NCI-H345 treated with DMSO at 0.1 percent for 48 hours (cell line): ENCODE data around the gene GLB1L3.
"Not testable (repeated sequence)": the region's sequence is repeated elsewhere in the genome, so short reads cannot be mapped to it uniquely, and the experiment has no call there.

Experiments
- DNase-seq: peaks from one replicate; lab custom pipeline; 2025; ENCODE audit not compliant: unreplicated experiment; lab: John Stamatoyannopoulos, UW

The GLB1L3 gene

DNA sequence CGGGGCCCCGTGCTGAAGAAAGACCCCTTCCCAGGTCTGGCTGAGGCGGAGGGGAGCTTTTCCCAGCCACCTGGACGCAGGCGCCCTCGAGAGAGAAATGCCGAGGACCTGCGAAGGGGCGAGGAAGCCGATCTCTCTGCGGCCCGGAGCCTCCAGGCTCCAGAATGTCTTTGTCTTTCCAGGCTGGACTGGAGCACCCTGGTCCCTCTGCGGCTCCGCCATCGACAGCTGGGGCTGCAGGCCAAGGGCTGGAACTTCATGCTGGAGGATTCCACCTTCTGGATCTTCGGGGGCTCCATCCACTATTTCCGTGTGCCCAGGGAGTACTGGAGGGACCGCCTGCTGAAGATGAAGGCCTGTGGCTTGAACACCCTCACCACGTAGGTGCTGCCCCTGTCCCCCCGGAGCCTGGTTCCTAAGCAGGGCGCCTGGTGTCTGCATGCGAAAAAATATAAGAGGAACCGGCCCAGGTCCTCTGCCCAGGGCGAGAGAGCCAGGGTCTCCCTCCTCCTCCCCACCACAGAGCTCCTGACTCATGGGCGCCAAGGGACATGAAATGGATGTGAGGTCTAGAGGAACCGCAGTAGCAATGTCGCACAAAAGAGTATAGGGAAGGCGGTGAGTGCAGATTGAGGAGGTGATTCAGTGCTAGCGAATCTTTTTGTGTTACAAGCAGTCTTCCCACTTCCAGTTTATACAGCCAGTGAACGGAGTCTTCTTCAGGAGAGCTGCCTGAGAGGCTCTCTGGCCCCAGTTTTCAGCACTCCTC lies 66.6 kb downstream of the GLB1L3 start:
- DNase-seq = no peak

DNA sequence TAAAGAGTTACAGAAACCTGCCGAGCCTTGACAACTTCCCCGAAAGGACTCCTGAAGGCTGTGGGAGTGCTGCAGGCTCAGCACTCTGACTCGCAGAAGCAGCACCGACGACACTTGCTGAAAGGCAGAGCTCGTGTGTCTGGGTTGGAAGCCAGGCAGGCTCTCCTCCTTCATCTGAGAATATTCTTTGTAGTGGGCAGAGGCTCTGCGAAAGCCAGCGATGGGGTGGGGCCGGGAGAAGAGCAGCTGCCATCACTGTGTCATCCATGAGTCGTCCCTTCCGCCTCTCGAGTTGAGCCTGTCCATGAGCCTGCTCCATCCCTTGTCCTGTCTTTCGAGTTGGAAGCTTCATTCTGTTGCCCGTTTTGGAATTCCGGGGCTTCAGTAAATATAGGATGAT lies 67.5 kb downstream of the GLB1L3 start:
- DNase-seq = no peak

DNA sequence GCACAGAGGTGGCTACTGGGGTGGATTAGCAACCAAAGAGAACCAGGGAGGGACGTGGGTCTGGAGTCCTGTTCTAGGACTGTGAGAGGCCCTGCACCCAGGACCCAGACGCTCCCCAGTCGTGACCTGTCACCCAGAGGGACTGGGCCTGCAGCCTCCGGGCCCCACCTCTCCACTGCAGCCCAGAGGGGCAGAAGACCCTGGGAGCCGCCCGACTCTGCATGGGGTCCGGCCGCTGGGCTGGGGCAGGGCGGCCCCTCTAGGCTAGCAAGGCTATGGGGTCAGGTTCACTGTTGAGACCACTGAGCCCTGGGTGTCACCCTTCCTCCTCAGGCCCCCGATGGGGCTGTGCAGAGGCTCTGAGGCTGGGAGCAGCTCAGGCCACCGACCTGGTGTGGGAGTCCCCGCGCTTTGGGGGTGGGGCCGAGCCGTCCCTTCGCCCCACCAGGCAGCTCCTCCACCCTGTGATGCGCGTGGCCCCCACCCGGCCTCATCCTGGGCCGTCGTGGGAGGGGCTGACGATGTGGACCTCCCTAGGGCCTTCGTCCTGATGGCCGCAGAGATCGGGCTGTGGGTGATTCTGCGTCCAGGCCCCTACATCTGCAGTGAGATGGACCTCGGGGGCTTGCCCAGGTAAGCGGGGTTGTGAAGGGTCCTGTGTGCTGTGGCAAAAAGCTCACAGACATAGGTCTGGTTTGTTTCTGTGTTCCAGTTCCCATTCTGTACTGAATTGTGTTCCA lies 68.5 kb downstream of the GLB1L3 start:
- not testable (repeated sequence) for DNase-seq

DNA sequence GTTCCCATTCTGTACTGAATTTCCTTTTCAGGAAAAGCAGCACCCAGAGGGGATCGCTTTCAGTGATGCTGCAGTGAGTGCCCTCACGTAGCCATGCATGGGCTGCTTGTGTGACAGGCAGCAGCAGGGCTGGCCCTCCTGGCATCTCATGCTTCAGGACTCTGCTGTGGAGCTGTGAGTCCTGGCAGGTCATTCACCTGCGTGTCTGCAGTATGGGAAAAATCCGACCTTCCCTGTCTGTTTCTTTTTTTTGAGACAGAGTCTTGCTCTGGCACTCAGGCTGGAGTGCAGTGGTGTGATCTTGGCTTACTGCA lies 69.0 kb downstream of the GLB1L3 start:
- DNase-seq = no peak

DNA sequence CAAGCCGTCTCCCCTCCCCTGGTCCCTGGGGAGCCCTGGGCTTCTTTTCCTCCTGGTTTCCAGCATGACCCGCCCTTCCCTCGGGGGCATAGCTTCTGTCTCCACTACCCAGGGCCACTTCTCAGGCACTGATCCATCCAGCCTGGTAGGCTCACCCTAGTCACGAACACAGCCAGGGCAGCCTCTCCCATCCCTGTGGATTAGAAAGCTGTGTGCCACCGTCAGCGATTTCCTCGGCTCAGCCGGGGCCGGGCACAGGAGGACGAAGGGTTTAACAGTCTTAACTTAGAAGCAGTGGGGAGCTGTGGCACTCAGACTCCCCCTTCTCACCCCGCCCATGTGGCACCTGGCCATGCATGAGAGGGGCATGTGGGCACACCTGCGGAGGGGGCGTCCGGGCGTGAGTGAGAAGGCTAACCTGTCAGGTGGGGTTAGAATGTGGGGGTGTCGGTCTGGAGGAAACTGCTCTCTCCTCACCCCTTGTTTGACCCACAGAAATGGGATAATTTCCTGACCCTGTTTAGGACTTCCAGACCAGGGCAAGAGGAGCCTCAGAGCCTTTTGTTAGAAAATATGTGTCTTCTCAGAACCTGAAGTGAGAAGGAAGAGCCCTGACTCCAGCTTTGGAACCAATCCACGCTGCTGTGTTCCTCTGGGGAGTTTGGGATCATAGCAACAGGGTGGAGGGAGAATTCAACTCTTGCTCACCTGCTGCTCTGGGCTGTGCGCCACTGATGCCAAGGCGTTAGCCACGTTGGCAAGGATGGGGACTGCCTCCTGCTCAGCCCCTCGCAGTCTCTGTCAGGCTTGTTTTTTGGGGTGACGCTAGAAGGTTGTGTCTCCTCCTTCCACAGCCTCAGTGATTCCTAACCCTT lies 70.2 kb downstream of the GLB1L3 start:
- DNase-seq = no peak

DNA sequence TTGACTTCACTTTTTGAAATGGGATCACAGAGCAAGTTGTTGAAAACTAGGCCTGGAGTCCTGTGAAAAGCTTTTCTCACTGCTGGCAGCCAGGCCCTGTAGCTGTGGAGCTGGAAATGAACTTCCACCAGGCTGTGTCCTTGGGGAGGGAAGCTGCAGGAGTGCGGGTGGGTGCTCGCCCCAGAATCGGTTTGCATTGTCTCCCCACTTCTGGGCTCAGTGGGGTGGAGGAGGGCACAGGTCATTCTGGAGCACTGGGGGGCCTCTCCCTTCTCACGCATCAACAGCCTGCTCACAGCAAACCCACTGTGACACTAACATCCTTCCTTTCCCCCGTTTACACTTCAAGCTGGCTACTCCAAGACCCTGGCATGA lies 70.8 kb downstream of the GLB1L3 start:
- no peak for DNase-seq

DNA sequence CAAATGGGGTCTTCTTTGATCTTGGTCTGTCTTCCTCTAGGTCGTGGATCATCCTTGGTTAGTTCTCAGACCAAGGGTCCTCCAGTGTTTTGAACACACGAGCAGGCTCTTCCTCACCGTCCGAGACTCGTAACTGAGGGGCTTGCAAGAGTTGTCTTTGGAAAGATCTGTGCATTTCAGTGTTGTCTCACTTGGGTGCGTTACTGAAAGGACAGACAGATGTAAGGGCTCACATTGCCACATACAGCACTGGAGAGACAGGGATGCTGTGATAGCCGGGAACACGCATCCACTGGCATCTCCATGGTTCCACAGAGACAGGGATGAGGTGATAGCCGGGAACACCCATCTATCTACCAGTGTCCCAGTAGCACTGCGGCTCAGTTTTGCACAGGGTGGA lies 71.3 kb downstream of the GLB1L3 start:
- no peak for DNase-seq

DNA sequence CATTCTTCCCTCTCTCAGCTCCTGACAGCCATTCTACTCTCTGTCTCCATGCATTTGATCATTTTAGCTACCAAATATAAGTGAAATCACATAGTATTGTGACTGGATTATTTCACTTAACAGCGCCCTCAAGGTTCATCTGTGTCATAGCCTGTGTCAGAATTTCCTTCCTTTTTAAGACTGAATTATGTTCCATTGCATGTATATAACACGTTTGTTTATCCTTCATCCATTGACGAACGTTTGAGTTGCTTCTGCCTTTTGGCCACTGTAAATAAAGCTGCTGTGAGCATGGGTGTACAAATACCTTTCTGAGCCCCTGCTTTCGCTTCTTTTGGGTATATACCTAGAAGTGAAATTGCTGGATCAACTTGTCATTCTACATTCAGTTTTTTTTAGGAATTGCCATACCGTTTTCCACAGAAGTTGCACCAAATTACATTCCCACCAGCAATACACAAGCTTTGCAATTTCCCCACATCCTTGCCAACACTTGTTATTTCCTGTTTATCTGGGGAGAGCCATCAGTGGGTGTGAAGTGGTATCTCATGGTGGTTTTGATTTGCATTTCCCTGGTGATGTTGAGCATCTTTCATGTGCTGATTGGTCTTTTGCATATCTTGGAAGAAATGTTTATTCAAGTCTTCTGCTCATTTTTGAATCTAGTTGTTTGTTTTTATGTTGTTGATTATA lies 73.1 kb downstream of the GLB1L3 start:
- DNase-seq = no peak

DNA sequence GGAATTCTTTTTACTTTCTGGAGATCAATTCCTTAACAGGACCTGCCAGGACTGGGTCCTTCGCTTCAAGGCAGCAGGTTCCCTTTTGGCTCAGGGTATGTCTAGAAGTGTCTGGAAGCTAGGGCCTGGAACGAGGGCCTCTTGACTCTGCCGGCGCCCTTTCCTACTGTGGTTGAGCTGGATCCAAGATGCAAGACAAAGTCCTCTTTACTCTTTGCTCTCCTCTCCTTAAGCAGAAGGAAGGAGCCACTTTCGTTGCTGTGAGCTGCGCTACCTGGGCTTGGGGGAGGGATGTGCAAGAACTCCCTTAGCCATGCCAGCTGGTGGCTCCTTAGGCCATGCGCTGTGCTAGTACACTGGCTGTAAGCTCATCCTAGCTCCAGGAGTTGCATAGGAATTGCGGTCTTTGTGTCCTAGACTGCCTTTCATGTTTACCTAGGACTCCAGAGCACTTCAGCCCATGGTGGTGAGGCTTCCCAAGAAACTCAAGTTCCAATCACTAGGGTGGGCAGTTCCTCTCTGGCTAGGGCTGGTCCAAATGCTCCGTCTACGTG lies 73.7 kb downstream of the GLB1L3 start:
- no peak for DNase-seq

DNA sequence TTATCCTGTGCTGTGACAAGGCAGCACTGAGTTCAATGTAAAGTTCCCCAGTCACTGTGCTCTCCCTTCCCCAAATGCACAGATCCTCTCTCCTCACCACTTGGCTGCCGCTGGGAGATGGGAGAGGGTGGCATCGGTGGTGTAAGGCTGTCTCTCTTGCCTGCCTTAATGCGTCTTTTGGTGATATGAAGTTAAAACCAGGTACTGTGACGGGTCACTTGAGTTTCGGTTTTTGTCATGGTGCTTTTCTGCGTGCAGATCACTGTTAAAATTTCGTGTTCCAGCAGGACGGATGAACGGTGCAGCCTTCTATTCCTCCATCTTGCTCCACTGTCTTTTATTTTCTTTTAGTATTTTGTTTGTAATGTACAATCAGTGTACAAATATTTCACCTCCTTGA lies 74.2 kb downstream of the GLB1L3 start:
- no peak for DNase-seq

DNA sequence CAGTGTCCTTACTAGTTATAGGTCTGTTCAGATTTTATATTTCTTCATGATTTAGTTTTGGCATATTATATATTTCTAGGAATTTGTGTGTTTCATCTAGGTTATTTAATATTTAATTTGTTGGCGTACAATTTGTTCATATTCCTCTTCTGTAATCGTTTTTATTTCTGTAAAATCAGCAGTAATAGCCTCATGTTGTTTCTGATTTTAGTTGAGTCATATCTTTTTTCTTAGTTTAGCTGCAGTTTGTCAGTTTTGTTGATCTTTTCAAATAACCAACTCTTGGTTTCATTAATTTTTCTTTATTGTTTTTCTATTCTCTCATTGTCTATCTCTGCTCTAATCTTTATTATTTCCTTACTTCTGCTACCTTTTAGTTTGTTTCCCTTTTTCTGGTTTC lies 75.9 kb downstream of the GLB1L3 start:
- DNase-seq = no peak

DNA sequence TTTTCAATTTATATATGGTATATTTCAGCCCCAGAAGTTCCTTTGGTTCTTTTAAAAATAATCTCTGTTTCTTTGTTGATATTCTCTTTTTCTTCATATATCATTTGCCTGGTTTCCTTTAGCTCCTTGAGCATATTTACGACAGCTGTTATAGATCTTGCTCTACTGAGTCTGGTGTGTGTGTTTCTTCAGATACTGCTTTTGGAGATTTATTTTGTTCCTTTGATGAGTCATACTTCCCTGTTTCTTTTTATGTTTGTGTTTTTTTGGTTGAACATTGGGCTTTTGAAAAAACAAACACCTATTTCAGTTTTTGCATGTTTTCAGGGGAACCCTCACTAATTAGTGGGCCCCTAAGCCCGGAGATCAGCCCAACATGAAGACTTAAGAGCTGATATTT lies 79.0 kb downstream of the GLB1L3 start:
- DNase-seq = no peak

DNA sequence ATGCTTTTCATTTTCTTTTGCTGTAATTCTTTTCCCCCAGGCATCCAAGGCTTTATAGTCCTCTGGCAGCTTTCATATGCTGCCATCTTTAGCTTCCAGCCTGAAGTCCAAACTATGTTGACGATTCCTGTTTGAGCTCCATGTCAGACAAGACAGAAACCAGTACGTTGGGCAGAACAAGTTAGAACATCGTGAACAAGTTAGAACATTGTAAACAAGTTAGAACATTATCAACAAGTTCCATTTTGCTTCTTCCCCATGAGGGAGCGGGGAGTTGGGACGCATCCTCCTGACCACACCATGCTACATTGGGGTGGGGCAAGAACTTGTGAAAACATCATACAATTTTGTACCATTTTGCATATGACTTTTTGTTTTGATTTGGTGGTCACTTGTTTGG lies 79.5 kb downstream of the GLB1L3 start:
- no peak for DNase-seq

DNA sequence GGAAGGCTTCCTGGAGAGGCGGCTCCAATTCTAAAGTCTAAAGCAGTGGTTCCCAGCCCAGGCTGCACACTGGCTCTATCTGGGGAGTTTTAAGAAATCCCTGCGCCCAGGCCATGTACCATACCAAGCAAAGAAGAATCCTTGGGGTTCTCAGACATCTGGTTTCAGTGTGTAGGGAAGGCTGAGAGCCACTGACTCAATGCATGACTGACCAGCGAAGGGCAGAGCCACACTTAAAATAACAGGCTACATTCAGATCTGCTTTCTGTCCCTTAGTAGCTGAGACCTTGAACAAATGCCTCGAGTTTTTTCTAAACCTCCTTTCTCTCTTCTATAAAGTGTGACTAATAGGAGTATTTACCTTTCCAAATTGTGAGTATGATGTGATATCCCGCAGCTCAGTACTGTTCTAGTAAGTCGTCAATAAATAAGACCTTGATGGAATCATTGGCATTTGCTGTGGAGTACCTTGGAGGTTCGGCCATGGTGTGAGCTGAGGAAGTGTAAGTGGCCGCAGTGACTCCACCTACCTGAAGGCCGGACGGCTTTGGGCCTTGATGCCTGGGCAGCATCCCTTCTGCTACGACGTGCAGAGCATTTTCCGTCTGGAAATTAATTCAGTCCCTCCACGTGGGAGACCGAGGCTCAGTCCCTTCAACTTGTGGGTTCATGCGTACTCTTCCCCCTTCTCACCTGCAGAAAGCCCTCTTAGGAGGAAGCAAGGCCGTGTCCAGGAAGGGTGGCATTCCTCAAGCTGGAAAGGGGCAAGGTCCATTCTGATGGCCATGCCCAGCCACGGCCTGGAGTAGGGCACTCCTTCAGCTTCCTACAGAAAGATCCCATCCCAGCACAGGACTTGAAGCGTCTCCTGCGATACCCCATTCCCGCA lies 80.7 kb downstream of the GLB1L3 start:
- no peak for DNase-seq

DNA sequence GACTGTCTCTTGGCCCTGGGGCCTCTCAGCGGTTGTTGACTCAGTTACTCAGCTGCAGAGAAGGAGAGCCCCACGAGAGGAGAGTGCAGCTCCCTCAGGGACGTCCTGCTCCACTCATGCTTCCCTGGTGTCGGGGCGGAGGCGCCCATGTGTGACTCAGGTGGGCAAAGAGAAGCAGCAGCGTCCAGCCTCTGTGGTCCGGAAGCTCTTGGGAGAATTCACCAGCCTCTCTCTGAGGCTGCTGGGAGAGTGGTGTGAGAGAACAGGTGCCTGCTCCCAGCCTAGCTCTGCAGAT lies 81.3 kb downstream of the GLB1L3 start:
- no peak for DNase-seq

DNA sequence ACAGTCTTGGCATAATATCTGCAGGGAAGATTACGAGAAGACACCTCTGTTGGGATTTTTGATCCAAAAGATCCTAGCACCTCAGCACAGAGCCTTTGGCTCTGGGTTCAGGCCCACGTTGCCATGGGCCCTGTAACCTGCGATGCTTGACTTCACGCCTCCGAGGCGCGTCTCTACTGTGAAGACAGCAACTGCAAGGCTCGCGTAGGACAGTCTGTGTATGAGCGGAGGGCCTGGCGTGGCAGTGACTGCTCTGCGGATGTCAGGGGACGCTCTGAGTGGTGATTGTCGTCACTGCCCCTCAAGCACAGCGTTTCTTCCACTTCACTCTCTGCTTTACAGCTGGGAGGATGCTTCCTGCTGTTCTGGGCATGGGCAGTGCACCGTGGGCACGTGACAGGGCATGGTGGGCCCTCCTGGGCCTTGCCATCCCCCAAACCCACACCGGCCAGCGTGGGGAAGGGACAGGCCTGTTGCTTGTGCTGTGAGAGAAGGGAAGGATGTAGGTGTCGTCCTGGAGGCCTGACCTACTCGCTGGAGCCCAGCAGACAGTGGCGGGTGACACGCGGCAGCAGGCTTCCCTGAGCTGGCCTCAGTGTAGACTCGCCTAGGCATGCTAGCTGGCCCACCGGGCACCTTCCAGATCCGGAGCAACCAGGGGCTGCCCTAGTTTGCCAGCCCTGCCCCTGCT lies 82.1 kb downstream of the GLB1L3 start:
- no peak for DNase-seq

DNA sequence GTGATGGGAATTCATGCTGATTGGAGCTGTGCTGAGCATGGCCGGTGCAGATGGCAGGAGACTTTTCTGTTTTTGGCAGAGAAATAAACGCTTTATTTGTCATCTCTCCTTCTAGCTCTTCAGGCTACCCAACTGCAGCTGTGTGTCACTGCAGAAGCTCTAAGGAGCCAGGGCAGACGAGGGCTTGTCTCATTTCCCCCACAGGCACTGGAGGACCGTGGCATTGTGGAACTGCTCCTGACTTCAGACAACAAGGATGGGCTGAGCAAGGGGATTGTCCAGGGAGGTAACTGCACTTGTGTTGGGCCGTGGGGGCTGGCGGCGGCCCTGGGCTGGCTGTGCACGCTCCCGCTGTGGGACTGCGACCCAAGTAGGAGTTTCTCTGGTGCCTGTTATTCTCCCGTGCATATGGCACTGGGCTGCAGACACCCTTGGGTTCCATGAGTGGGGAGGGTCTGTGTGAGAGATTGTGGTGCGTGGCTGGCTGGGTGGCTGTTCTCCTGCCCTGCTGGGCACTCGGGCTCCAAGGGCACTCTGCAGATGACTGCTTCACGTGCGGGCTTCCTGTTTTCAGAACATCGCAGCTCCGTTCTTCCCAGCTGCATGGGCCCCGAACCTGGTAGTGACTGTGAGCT lies 82.8 kb downstream of the GLB1L3 start:
- no peak for DNase-seq

DNA sequence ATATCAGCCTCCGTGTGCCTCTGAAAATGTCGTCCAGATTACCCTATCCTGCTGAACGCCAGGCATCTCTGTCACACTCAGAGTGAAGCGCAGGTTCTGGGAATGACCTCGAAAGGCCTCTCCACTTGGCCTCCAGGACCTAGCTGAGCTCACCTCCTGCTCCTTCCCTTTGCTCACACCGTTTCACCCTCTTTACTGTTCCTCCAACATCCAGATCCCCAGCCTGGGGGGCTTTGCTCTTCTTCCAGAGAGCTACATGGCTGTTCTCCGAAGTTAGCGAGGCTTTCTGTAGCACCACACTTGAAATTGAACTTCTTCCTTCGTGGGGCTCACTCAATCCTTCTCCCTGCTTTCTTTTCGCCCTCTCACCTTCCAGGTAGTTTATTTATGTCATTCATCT lies 83.5 kb downstream of the GLB1L3 start:
- no peak for DNase-seq
